A549 treated with RU486 at 1 μM for 4 hours (cell line): ENCODE results near the gene PFKM. TPM values are rescaled to one million over a fixed set of nuclear protein-coding genes. Genes with fewer than 3 reads are reported as not detected.

Experiments
- total RNA-seq: library from RNA; stranded (reverse); fragments of 200-300 nt; extraction: Qiagen RNA extraction; gene quantifications from 5 replicates; pipeline ENCODE4 v1.2.3, GENCODE V29; 2022; ENCODE audit warnings: low read depth

The PFKM gene
- 24.4 to 28.3 TPM (median 27.2 TPM) in 5 replicates for total RNA-seq

GRCh38 chr12:48119078-48119833 lies at the start of gene PFKM:
TSS of gene PFKM (plus strand) at chr12:48119364. CDS start at chr12:48122775, 3,411 bp downstream.

GRCh38 chr12:48105867-48106680 lies 13.1 kb upstream of the PFKM start, which contains the start of gene SENP1:
TSS of gene SENP1 (minus strand) at chr12:48106079. CDS start at chr12:48101472, 4,607 bp downstream.

GRCh38 chr12:48157018-48157888 lies 38.1 kb downstream of the PFKM start, which contains the start of gene ASB8:
TSS of gene ASB8 (minus strand) at chr12:48157515. CDS start at chr12:48153496, 4,019 bp downstream.

GRCh38 chr12:48183091-48183875 lies 64.1 kb downstream of the PFKM start, which contains the start of gene CCDC184:
TSS of gene CCDC184 (plus strand) at chr12:48183644. CDS start at chr12:48184123, 479 bp downstream.

Other genes starting within 250 kb of the PFKM start
- 2.8 to 3.6 TPM (median 3.0 TPM) in 5 replicates for gene VDR, start 214.4 kb upstream of the PFKM start, total RNA-seq
- gene TMEM106C, start 155.8 kb upstream of the PFKM start, total RNA-seq = 123 to 152 TPM (median 136 TPM) in 5 replicates
- gene COL2A1, start 114.9 kb upstream of the PFKM start, total RNA-seq = 0.06 to 0.40 TPM (median 0.17 TPM) in 4 of 5 replicates, not detected in the other
- 9.1 to 15.7 TPM (median 12.7 TPM) in 5 replicates for gene SENP1, start 13.3 kb upstream of the PFKM start, total RNA-seq
- gene ASB8, start 38.2 kb downstream of the PFKM start, total RNA-seq = 11.6 to 17.6 TPM (median 13.3 TPM) in 5 replicates
- gene CCDC184, start 64.3 kb downstream of the PFKM start, total RNA-seq = 3.0 to 3.4 TPM (median 3.3 TPM) in 5 replicates
- not detected in 5 replicates for gene OR10AD1, start 83.9 kb downstream of the PFKM start, total RNA-seq
- gene ZNF641, start 231.6 kb downstream of the PFKM start, total RNA-seq = 5.1 to 8.1 TPM (median 6.3 TPM) in 5 replicates